BE2C (cell line): Measurements from ENCODE around the gene TOGARAM1.

Experiments
- DNase-seq: peaks from one replicate; pipeline ENCODE4 v3.0.0-alpha.2; 2020
- H3K27me3 ChIP-seq: fragments of 250-450 bp; sonication (Bioruptor Pico); 2 replicates; pipeline ENCODE4 v1.5.1; 2020; ENCODE audit warnings: mild to moderate bottlenecking
- H3K36me3 ChIP-seq: fragments of 250-450 bp; sonication (Bioruptor Pico); 2 replicates; pipeline ENCODE4 v1.5.1; 2020; ENCODE audit warnings: mild to moderate bottlenecking
- H3K4me1 ChIP-seq: fragments of 250-450 bp; sonication (Bioruptor Pico); 2 replicates; pipeline ENCODE4 v1.5.1; 2020
- H3K4me3 ChIP-seq: 2 replicates; pipeline ENCODE4 v1.5.1; 2011; ENCODE audit warnings: low read depth, low read length
- H3K9me3 ChIP-seq: fragments of 250-450 bp; sonication (Bioruptor Pico); 2 replicates; pipeline ENCODE4 v1.5.1; 2020
- TF ChIP-seq, protein P1 (sequence below): IDR thresholded peaks from 2 replicates; pipeline ENCODE4 v1.5.1; 2012; ENCODE audit warnings: mild to moderate bottlenecking, low read depth, low read length

TOGARAM1 gene

GRCh38 chr14:44960646-44961045, 1.3 kb upstream of the TOGARAM1 start:
- Histone ChIP-seq H3K4me1 (no peaks in the 10 kb centered on the region), H3K36me3 (no peaks in the 10 kb centered on the region), H3K4me3 (peak overlapping the region; percentile 97), H3K9me3 (no peaks in the 10 kb centered on the region), H3K27me3 (no peaks in the 10 kb centered on the region)
- DNase-seq, result no peak
- TF ChIP-seq, protein P1, sequence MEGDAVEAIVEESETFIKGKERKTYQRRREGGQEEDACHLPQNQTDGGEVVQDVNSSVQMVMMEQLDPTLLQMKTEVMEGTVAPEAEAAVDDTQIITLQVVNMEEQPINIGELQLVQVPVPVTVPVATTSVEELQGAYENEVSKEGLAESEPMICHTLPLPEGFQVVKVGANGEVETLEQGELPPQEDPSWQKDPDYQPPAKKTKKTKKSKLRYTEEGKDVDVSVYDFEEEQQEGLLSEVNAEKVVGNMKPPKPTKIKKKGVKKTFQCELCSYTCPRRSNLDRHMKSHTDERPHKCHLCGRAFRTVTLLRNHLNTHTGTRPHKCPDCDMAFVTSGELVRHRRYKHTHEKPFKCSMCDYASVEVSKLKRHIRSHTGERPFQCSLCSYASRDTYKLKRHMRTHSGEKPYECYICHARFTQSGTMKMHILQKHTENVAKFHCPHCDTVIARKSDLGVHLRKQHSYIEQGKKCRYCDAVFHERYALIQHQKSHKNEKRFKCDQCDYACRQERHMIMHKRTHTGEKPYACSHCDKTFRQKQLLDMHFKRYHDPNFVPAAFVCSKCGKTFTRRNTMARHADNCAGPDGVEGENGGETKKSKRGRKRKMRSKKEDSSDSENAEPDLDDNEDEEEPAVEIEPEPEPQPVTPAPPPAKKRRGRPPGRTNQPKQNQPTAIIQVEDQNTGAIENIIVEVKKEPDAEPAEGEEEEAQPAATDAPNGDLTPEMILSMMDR, result no peak

GRCh38 chr14:44961151-44961553, 838 bp upstream of the TOGARAM1 start:
- Histone ChIP-seq H3K27me3 (no peaks in the 10 kb centered on the region), H3K36me3 (no peaks in the 10 kb centered on the region), H3K4me3 (peak overlapping the region; percentile 97), H3K4me1 (no peaks in the 10 kb centered on the region), H3K9me3 (no peaks in the 10 kb centered on the region)
- TF ChIP-seq, protein P1, result no peak
- peak; percentile 57 for DNase-seq

DNA sequence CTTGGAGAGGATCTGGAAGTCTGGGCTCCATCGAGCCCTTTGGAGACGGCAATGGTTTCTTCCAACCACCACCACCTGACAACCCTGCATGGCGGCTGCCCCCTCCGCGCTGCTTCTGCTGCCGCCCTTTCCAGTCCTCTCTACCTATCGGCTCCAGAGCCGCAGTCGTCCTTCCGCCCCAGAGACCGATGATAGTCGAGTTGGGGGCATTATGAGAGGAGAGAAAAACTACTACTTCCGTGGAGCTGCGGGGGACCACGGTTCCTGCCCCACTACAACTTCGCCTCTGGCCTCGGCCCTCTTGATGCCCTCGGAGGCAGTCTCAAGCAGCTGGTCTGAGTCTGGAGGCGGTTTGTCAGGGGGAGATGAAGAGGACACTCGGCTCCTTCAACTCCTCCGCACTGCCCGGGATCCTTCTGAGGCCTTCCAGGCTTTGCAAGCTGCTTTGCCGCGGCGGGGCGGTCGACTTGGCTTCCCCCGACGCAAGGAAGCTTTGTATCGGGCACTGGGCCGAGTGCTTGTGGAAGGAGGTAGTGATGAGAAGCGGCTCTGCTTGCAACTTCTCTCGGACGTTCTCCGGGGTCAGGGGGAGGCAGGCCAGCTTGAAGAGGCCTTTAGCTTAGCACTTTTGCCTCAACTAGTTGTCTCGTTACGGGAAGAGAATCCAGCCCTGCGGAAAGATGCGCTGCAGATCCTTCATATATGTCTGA, 499 bp downstream of the TOGARAM1 start:
- Histone ChIP-seq H3K4me1 (no peaks in the 10 kb centered on the region), H3K27me3 (no peaks in the 10 kb centered on the region), H3K9me3 (no peaks in the 10 kb centered on the region), H3K4me3 (peak overlapping the region; percentile 97), H3K36me3 (no peaks in the 10 kb centered on the region)
- no peak for DNase-seq
- TF ChIP-seq, protein P1, result no peak

GRCh38 chr14:44963044-44963528, 1.1 kb downstream of the TOGARAM1 start:
- Histone ChIP-seq H3K27me3 (no peaks in the 10 kb centered on the region), H3K4me1 (no peaks in the 10 kb centered on the region), H3K4me3 (peak overlapping the region; percentile 97), H3K36me3 (no peaks in the 10 kb centered on the region), H3K9me3 (no peaks in the 10 kb centered on the region)
- DNase-seq, result no peak
- TF ChIP-seq, protein P1, result no peak

DNA sequence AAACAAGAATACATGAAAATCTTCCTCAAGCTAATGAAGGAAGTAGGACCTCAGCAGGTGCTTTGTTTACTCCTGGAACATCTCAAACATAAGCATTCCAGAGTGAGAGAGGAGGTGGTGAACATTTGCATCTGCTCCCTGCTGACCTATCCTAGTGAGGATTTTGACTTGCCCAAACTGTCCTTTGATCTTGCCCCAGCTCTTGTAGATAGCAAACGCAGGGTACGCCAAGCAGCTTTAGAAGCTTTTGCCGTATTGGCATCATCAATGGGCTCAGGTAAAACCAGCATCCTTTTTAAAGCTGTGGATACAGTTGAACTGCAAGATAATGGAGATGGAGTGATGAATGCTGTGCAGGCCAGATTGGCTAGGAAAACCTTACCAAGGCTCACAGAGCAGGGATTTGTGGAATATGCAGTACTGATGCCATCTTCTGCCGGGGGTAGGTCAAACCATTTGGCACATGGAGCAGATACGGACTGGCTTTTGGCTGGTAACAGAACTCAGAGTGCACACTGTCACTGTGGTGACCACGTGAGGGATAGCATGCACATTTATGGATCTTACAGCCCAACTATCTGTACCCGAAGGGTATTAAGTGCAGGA, 1.9 kb downstream of the TOGARAM1 start:
- peak overlapping the region; percentile 97 for H3K4me3 ChIP-seq
- TF ChIP-seq, protein P1, result no peak
- H3K27me3 ChIP-seq, result no peaks in the 10 kb centered on the region
- no peaks in the 10 kb centered on the region for H3K4me1 ChIP-seq
- H3K36me3 ChIP-seq, result no peaks in the 10 kb centered on the region
- peak; percentile 49 for DNase-seq
- H3K9me3 ChIP-seq, result no peaks in the 10 kb centered on the region
